Measurements from ENCODE around the gene GZMH.
A peak's percentile ranks its signal among the peaks of the same experiment; 100 is the strongest.
"Not testable (repeated sequence)": the region's sequence is repeated elsewhere in the genome, so short reads cannot be mapped to it uniquely, and the experiment has no call there.

GZMH gene, protein sequence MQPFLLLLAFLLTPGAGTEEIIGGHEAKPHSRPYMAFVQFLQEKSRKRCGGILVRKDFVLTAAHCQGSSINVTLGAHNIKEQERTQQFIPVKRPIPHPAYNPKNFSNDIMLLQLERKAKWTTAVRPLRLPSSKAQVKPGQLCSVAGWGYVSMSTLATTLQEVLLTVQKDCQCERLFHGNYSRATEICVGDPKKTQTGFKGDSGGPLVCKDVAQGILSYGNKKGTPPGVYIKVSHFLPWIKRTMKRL

DNA sequence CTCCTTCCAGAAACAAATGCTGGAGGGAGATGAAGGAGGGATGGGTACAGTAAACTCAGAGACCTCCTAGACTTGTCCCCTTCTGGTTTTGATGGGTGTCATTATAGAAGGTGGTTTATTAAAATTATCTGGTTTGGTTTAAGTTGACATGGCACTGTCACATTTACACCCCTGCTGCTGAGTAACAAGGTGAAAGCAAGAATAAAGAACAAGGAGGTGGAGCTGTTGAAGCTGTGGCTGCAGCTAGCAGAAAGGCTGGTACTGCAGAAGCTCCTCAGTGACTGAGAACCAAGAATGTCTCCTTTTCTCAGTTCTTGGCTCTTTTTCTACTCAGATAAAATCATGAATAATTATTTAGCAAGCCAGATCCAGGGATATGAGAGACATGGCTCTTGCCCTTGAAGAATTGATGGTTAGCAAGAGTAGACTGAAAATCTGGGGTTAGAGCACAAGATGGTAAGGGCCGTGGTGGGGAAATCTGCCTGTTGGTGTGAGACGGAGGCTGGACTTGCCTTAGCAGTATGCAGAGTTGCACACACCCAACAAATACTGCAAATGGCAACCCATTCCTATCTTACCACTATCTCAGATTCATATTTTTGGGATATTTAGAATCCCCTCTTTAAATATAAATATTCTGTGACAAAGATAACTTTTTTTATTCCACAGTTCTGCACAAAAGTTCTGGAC lies at the start of gene GZMH:
GZMH (minus strand) TSS at position 31 of the 690 bp plus-strand sequence. CDS start 72 bp downstream, outside the sequence.
- DNase-seq (ENCODE audit: low spot score) = no peak

DNA sequence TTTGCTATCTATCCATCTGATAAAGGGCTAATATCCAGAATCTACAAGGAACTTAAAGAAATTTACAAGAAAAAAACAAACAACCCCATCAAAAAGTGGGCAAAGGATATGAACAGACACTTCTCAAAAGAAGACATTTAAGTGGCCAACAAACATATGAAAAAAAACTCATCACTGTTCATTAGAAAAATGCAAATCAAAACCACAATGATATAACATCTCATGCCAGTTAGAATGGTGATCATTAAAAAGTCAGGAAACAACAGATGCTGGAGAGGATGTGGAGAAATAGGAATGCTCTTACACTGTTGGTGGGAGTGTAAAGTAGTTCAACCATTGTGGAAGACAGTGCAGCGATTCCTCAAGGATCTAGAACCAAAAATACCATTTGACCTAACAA lies 38.9 kb upstream of the GZMH start:
- DNase-seq (ENCODE audit: low spot score) = not testable (repeated sequence)

DNA sequence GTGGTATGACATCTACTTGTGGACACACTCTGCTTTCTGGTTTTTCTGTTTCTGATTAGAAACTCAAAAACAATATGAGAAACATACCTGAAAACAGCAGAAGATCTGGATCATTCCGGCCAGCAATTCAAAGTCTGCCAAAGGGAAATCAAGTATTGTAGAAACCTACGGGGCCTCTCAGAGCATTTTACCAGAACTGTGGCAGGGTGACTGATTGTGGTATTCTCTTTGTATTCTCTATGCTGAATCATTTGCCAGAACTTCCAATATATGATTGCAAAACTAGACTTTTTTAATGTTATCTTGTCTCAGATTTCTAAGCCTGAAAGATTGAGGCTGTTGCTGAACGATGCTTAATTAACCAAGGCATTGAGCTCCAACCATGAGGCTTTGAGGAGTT lies 30.4 kb upstream of the GZMH start:
- DNase-seq (ENCODE audit: low spot score) = no peak

DNA sequence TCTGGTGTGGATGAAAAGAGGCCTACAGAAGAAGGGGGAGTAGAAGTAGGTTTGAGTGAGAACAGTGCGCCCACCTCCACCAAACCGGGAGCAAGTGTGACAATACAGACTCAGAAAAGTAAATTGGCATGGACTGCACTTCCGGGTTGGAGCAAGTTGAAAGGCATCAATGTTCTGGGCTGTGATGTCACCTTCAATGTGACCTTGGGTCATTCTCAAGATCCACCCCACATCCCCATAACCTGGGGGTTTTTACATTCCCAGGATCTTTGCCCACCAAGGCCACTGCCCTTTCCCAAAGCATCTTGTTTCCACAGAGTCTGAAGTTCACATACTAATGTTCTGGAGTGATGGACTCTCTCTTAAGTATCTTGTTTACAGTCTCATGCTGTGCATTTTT lies 29.8 kb upstream of the GZMH start:
- DNase-seq (ENCODE audit: low spot score) = no peak

DNA sequence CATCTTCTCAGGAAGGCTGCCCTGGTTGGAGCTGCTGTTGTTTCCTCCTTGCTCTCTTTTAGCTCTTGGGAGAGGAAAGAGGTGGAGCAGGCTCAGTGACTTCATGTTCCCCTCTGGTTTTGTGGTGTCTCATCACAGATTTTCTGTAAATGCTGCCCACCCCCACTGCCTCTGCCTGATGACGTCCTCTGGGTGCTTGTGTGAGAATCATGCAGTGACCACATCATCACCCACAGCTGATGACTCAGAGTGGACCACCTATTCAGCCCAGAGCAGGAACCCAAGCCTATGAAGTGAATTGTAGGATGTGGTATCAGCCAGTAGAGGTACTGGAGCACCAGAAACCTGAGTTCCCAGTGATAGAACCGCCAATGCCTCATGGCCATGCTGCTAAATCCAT lies 24.7 kb upstream of the GZMH start, which contains the start of gene GZMB:
GZMB (minus strand) TSS at position 33 of the 400 bp plus-strand sequence; CDS start at position 3, 30 bp downstream.
- no peak for DNase-seq (ENCODE audit: low spot score)

DNA sequence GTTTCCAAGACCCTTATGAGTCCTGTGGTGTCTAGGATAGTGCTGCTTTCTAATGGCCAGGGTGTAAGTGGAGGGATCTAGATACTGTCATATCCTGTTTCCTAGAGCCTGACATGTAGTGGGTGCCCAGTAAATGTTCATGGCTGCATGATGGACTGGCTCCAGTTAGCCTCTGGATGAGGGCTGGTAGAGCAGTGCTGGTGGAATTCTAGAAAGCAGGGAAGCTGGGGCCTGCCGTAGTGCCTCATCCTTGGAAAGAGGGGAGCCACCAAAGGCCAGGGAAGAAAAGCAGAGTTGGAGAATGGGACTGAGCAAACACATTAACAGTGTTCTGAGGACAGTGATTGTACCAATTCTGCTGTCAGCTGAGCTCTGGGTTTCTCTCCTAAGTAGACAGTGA lies 23.9 kb upstream of the GZMH start:
- DNase-seq (ENCODE audit: low spot score) = no peak

DNA sequence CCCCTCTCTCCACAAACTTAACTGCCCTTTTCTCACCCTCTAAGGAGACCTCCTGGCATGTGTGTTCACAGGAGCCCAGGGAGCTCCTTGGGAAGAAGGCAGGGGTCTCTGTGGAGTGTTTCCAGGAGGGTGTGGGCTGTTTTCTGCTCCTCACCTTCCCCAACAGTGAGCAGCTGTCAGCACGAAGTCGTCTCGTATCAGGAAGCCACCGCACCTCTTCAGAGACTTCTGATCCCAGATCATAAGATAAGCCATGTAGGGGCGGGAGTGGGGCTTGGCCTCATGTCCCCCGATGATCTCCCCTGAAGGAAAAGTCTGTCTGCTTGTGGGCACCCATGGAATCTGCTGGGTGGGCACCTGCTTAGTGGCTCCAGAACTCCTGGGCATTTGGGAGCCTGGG lies 23.3 kb upstream of the GZMH start:
- no peak for DNase-seq (ENCODE audit: low spot score)

DNA sequence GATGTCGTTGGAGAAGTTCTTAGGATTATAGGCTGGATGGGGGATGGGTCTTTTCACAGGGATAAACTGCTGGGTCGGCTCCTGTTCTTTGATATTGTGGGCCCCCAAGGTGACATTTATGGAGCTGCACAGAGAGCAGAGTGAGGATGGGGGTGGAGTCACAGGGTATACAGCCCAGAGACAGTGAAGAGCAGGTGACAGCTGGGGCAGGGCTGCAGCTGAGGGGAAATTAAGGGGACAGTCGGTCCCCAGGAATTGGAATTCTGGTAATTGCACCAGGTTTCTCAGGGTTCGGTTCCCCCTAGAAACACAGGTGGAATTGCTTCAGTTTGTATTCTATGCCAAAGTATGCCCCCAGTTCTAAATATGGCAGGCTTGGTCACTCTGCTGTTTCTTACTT lies 22.9 kb upstream of the GZMH start:
- no peak for DNase-seq (ENCODE audit: low spot score)

DNA sequence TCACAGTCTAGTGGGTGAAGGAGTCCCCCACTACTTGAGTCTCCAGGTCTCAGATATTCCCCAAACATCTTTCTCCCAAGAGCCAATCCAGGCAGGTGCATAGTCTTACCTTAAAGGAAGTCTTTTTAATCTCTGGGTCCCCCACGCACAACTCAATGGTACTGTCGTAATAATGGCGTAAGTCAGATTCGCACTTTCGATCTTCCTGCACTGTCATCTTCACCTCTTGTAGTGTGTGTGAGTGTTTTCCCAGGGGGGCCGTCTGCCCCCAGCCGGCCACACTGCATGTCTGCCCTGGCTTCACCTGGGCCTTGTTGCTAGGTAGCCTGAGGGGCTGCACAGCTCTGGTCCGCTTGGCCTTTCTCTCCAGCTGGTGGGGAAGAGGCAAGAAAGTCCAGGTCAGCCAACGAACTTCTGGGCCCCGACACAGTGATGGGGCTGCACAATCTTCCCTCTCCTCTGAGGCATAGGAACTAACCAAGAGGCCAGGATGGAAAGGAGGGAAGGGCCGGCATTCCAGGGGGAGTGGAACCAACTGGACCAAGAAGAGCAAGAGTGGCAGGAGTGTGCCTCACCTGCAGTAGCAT lies 22.4 kb upstream of the GZMH start:
- DNase-seq (ENCODE audit: low spot score) = no peak

DNA sequence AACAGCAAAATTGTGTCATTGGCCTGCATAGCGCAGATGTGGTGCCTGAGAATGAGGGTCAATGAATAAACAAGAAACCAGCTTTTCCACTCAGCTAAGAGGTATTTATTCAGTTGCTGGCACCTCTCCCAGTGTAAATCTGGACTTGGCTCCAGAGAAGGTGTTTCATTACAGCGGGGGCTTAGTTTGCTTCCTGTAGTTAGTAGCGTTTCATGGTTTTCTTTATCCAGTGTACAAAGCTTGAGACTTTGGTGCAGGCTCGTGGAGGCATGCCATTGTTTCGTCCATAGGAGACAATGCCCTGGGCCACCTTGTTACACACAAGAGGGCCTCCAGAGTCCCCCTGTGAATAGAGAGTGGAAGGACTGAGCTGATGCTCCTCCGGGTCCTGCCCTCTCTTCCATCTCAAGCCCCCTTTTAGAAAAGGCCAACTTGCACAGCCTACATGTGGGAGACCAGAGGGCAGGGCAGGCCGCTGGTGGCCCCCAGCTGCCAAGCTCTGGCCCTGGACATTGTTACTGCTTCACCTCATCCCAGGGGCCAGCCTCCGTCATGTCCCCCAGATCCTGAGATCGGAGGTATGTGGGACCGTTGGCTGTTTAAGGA lies 21.5 kb upstream of the GZMH start:
- no peak for DNase-seq (ENCODE audit: low spot score)

DNA sequence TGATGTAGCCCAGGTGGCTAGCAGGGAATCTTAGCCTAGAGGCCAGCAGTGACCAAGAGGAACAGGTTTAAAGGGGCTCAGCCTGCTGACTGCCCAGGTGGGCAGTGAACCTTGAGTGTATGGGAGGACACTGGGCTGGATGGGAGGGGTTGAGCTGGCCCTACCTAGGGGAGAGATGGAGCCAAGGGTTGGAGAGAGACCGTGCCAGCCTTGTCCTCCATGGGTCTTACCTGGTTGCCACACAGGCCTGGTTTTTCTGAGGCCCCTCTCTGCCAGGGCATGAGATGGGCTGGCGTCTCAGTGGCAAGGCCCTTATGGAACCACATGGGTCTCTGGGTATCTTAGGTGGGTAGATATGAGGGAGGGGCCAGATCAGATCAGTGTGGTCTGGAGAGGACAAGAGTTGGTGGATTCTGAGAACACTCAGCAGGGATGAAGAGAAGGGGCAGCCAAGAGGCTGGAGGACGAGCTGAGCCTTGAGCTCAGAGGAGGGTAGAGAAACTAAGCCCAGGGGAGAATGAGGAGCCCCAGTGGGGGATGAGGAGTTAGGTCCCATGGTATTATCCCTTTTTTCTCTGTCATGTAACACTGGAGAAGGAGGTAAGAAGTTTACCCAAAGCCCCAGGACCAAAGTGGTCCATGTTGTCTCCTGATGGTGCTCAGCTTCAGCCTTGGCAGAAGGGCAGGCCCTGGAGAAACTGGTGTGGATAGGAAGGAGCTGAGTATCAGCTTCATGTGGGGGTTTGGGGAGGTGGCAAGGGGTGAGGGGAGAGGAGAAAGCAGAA lies 20.8 kb upstream of the GZMH start:
- DNase-seq (ENCODE audit: low spot score) = no peak

DNA sequence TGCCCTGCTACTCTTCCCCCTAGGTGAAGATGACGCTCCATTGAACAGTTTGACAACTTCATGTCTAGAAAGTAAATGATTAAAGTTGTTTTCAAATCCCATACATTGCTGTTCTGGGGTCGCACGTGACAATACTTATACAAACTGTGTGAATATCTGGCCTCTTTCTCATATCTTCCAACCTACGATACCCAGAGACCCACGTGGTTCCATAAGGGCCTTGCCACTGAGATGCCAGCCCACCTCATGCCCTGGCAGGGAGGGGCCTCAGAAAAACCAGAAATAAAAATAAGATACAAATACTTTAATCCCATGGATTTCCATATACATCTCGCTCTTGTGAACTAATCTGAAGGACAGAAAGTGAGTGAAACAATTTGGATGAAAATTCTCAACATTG lies 20.0 kb upstream of the GZMH start:
- no peak for DNase-seq (ENCODE audit: low spot score)

DNA sequence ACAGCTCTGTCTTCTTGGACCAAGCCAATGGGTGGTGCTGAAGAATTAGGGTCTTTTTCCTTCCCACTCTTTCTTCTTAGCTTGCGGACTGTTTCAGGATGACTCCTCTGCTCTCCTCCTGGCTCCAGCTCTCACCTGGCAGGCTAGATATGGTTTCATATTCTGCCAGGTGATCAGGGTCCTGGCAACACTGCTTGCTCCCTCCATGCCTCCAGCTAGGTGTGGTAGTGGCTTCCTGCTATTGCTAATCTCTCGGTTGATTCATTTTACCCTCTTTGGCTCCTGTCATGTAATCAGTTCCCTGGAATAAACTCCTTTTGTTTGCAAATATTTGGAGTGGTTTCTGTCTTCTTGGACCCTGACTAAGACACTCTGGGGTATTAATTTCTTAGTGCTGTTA lies 4.3 kb upstream of the GZMH start:
- DNase-seq (ENCODE audit: low spot score) = no peak

DNA sequence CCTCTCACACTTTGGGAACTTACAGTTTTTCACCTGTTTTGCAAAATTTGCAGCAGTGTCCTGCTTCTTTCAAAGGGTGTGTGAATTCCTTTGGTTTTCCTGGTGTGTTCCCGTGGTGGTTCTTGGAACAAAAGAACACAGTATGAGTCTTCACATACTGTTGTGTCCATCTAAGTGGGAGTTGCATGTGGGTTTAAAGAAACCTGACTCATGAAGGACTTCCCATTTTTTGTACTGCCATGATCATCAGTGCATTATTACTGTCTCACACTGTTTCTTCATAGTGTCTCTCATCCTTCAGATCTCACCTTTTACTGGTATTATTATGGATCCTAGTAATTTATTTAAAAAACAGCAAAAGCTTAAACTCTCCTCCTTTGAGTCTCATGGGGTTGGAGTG lies 3.8 kb upstream of the GZMH start:
- no peak for DNase-seq (ENCODE audit: low spot score)

DNA sequence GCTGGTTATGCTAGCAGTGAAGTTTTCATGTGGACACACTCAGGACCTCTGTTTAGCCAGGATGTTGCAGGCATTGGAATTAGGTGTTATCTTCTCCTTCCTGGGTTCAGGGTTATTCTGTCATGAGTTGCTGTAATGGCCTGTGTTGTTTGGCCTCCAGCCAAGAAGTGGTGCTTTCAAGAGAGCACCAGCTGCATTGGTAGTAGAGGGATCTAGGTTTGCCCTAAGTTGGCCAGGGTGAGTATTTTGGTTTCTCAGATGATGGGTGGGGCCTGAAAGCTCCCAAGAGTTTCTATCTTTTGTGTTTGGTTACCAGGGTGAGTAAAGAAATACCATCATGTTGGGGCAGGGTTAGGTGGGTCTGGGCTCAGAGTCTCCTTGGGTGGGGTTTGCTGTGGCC lies 2.7 kb upstream of the GZMH start:
- peak; percentile 11 for DNase-seq (ENCODE audit: low spot score)

DNA sequence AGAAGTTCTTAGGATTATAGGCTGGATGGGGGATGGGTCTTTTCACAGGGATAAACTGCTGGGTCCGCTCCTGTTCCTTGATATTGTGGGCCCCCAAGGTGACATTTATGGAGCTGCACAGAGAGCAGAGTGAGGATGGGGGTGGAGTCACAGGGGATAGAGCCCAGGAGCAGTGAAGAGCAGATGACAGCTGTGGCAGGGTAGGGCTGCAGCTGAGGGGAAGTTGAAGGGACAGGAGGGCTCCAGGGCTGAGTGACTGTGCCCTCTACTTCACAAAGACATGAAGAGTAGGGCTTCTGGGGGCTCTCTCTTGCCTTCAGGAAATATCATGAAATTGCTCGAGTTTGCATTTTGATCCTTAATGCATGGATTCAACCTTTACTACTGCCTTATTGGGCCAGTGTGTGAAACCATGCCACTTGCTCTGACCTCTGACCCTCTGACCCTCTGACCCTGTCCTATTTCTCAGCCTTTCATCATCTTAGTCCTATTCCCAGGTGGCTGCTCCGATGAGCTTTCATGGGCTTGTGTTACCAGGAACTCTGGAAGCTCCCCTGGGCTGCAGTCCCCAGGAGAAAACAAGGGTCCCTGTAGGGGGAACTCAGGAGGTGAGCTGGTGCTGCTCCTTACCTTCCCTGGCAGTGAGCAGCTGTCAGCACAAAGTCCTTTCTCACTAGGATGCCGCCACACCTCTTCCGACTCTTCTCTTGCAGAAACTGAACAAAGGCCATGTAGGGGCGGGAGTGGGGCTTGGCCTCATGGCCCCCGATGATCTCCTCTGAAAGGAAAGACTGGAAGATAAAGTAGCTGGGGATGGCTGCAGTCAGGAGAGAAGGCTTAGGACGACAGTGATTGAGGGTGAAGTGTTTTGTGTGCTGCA lies 1.6 kb downstream of the GZMH start:
- no peak for DNase-seq (ENCODE audit: low spot score)

DNA sequence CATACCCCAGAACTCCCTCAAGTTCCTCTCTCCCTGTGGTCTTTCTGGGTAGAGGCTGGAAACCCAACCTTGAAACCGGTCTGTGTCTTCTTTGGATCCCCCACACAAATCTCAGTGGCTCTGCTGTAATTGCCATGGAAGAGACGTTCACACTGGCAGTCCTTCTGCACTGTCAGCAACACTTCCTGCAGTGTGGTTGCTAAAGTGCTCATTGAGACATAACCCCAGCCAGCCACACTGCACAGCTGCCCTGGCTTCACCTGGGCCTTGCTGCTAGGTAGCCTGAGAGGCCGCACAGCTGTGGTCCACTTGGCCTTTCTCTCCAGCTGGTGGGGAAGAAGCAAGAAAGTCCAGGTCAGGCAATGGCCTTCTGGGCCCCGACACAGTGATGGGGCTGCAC lies 2.4 kb downstream of the GZMH start:
- DNase-seq (ENCODE audit: low spot score) = no peak

DNA sequence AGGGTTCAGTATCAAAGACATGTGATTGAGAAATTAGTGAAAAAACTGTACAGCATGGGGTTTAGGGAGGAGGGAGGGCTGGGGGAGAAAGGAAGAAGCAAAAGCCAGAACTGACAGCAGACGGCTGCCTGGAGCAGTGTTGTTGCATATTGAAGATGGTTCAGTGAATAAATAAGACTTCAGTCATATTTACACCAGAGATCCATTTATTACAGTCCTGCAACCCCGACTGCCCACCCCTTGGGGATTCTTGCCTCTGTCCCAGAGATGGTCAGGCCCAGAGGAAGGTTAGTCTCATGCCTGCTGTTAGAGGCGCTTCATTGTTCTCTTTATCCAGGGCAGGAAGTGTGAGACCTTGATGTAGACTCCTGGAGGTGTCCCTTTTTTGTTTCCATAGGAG lies 3.2 kb downstream of the GZMH start:
- DNase-seq (ENCODE audit: low spot score) = no peak

DNA sequence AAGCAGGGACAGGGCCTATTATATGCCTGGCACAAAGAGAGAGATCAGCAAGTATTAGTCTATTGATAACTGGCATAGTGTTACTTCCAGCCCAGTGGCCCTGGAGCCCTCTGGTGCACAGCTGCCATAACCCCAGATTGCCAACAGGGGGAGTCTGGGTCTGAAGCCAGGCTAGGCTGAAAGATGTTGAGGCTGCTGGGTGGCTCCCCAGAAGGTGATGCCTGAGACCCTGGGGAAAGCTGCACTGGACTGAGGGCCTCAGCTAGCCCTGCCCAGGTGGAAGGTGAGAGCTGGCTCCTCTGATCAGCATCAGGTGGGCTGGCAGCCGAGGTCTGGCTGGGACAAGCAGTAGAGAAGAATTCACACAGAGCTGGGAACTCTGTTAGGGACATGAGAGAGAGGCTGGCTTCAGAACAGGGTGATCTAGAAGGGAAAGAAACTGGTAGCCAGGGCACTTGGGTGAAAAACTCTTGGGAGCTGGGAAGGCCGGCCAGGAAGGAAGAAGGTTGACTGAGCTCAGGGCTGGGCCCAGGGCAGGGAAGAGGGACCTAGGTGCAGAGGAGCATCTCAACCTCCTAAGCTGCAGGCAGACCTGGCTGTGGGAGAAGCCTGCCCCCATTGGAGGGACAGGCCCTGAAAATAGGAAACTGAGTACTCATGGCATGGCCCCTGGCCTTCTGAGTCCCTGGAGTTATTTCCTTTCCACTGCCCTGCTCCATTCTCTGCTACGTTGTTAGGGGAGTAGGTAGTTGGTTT lies 3.9 kb downstream of the GZMH start:
- DNase-seq (ENCODE audit: low spot score) = peak; percentile 60

DNA sequence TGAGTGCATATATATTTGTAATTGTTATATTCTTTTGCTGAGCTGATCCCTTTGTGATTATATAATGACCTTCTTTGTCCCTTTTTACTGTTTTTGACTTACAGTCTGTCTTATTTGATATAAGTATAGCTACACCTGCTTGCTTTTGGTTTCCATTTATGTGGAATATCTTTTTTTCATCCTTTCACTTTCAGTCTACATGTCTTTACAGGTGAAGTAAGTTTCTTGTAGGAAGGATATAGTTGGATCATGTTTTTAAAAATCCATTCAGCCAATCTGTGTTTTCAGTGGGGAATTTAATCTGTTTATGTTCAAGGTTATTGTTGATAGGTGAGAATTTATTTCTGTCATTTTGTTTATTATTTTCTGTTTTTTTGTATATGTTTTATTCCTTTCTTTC lies 12.1 kb downstream of the GZMH start:
- DNase-seq (ENCODE audit: low spot score) = no peak
